ENCODE results near the gene USP25.

- TF ChIP-seq ZNF331 (CRISPR knock-in tag; IDR thresholded peaks at IDR 0.05; ENCODE audit: low read depth) = no peak
- no peak for TF ChIP-seq CREB1 (CRISPR knock-in tag; IDR thresholded peaks at IDR 0.05; ENCODE audit: low read depth)
- TF ChIP-seq CTCF (conservative IDR thresholded peaks at IDR 0.05; ENCODE audit: low read depth in 2 of 2) = no peak
- no peak for TF ChIP-seq POLR2AphosphoS5 (IDR thresholded peaks at IDR 0.05; ENCODE audit: low read depth)
- TF ChIP-seq, protein P1, sequence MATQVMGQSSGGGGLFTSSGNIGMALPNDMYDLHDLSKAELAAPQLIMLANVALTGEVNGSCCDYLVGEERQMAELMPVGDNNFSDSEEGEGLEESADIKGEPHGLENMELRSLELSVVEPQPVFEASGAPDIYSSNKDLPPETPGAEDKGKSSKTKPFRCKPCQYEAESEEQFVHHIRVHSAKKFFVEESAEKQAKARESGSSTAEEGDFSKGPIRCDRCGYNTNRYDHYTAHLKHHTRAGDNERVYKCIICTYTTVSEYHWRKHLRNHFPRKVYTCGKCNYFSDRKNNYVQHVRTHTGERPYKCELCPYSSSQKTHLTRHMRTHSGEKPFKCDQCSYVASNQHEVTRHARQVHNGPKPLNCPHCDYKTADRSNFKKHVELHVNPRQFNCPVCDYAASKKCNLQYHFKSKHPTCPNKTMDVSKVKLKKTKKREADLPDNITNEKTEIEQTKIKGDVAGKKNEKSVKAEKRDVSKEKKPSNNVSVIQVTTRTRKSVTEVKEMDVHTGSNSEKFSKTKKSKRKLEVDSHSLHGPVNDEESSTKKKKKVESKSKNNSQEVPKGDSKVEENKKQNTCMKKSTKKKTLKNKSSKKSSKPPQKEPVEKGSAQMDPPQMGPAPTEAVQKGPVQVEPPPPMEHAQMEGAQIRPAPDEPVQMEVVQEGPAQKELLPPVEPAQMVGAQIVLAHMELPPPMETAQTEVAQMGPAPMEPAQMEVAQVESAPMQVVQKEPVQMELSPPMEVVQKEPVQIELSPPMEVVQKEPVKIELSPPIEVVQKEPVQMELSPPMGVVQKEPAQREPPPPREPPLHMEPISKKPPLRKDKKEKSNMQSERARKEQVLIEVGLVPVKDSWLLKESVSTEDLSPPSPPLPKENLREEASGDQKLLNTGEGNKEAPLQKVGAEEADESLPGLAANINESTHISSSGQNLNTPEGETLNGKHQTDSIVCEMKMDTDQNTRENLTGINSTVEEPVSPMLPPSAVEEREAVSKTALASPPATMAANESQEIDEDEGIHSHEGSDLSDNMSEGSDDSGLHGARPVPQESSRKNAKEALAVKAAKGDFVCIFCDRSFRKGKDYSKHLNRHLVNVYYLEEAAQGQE (IDR thresholded peaks at IDR 0.05; ENCODE audit: unreplicated experiment) = no peak
- no peak for TF ChIP-seq EZH2phosphoT487 (IDR thresholded peaks at IDR 0.05; ENCODE audit: unreplicated experiment)
- TF ChIP-seq EZH2 (IDR thresholded peaks at IDR 0.05; ENCODE audit: low read depth, unreplicated experiment) = no peak
- TF ChIP-seq NANOG (IDR thresholded peaks at IDR 0.05; ENCODE audit: borderline replicate concordance) = no peak
- TF ChIP-seq JUNB (IDR thresholded peaks at IDR 0.05; ENCODE audit: unreplicated experiment) = no peak
Measured at GRCh38 chr21:15732996-15733329, 3.2 kb downstream of the USP25 start.

Data from GM23338 (cell line).